GM13977 (cell line): ENCODE results near the gene PLCB1.
A peak's percentile ranks its signal among the peaks of the same experiment; 100 is the strongest.

ENCODE experiments used
- DNase-seq: peaks from one replicate; pipeline ENCODE4 v3.0.0; 2012; ENCODE audit warnings: low spot score
- in situ Hi-C: fragments of 300-500 bp; cut with MboI; formaldehyde crosslinking; loops from one replicate; pipeline ENCODE4 v1.12.0; 2022; ENCODE audit warnings: low sequenced_read_pairs, low pct_unique_long_range_greater_than_20kb, mixed read lengths, inconsistent platforms; ENCODE audit not compliant: unreplicated experiment
- TF ChIP-seq, protein P1 (sequence below): IDR thresholded peaks from 2 replicates; pipeline ENCODE4 v1.5.1; 2012; ENCODE audit warnings: mild to moderate bottlenecking, control low read depth; ENCODE audit not compliant: insufficient read depth; ENCODE audit errors: extremely low read depth, missing control alignments

PLCB1 gene

GRCh38 chr20:8788275-8788674 lies 656.2 kb downstream of the PLCB1 start:
- TF ChIP-seq, protein P1, sequence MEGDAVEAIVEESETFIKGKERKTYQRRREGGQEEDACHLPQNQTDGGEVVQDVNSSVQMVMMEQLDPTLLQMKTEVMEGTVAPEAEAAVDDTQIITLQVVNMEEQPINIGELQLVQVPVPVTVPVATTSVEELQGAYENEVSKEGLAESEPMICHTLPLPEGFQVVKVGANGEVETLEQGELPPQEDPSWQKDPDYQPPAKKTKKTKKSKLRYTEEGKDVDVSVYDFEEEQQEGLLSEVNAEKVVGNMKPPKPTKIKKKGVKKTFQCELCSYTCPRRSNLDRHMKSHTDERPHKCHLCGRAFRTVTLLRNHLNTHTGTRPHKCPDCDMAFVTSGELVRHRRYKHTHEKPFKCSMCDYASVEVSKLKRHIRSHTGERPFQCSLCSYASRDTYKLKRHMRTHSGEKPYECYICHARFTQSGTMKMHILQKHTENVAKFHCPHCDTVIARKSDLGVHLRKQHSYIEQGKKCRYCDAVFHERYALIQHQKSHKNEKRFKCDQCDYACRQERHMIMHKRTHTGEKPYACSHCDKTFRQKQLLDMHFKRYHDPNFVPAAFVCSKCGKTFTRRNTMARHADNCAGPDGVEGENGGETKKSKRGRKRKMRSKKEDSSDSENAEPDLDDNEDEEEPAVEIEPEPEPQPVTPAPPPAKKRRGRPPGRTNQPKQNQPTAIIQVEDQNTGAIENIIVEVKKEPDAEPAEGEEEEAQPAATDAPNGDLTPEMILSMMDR: no peak
- no peak for DNase-seq
- in situ Hi-C loops: no loop called here

- DNase-seq: no peak
- TF ChIP-seq, protein P1: no peak
- in situ Hi-C loops: no loop called here
Measured at GRCh38 chr20:8788831-8789230, 656.8 kb downstream of the PLCB1 start.

DNA sequence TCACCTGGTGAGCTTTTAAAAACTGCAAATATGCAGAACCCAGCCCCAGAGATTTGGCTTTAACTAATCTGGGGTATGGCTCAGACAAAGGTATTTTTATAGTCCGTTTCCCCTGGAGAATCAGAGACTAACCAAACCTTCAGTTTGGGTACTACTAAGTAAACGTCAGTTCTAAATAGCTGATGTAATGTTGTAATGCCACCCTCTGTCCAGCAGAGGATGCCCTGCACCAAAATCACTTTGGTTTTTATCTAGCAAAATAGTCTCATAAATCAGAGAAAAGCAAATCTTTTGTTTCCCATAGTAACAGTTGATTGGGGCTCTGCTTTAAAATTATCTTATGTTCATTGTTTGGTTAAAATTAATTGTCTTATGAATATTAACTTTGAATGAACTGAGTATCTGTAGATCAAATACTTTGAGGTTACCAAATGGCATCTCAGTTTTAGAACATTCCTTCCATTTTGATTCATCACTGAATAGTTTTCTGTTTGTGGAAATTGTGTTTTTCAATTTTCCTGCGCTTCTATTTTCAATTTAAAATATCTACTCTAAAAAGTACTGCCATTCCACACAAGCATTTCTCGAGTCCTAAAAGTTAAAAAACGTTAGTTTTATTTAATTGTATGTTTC lies 658.5 kb downstream of the PLCB1 start:
- peak; percentile 31 for DNase-seq
- TF ChIP-seq, protein P1: peak; percentile 82
- in situ Hi-C loops: no loop called here

GRCh38 chr20:8795404-8795803 lies 663.3 kb downstream of the PLCB1 start:
- DNase-seq: no peak
- in situ Hi-C loops: no loop called here
- TF ChIP-seq, protein P1: no peak

- TF ChIP-seq, protein P1: no peak
- DNase-seq: no peak
- in situ Hi-C loops: no loop called here
Measured at GRCh38 chr20:8796088-8796660, 664.1 kb downstream of the PLCB1 start.

- in situ Hi-C loops: no loop called here
- DNase-seq: no peak
- TF ChIP-seq, protein P1: no peak
Measured at GRCh38 chr20:8798505-8798904, 666.4 kb downstream of the PLCB1 start.
